Cortex of kidney (tissue), 1 donor: ENCODE results near the gene TAS2R3.

Experiments used
- DNase-seq: peaks from one replicate; lab custom pipeline; 2025; lab: John Stamatoyannopoulos, UW

Gene TAS2R3

DNA sequence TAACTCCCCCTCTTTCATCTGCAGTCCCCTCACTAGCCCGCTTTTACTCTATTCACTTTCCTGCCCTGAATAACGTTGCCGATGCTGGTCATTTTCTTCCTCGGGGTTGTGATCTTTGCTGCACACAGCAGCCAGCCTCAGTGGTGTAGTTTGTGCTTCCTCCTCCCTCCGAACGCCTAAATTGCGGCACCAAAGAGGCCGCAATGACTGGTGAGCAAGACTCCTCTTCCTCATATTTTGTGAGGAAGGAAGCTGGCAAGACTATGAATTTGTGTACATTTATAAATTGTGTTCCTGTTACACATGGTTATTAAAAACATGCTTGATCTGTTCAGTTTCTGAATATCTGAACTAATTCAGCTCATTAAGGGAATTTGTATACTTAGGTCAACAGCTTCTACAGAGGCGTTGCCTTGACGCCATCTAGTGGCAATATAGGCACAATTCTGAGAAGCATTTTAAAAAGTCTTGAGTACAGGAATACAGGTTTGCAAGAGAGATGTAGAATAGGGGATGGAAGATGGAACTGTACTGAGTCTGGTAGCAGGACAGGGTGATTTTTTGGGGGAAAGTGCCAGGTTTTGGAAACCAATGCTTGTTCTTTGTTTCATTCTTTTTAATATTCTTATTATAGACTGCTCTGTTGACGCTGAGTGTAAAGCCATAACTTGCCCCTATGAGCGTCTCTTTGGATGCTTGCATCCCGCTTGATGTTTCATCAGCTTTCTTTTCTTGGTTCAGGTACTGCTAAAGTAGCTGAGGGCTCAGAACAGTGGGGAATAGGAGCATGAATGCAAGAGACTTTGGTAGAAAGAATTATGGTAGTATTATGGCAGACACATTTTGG is 22.0 kb downstream of the TAS2R3 start:
- no peak for DNase-seq

DNA sequence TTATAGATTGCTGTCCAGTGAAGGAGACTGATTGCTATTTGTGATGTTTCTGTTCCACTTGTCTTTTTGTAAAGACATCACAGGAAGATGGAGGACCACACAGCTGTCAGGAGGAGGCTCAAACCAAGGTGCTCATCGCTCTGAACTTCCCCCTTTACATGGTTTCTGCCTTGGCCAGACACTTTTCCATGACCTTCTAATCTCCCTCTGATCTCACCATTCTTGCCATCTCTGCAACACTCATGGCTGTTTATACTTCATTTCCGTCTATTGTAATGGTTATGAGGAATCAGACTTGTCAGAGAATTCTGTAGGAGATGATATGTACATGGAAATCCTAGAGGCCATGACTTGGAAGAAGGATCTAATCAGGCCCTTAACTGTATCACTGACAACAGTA is 24.4 kb downstream of the TAS2R3 start:
- no peak for DNase-seq

- DNase-seq, result no peak
These were observed 26.0 kb downstream of the TAS2R3 start, which contains the start of gene TAS2R5 for GRCh38 chr7:141789917-141790316. TAS2R5 (plus strand) TSS chr7:141790217; CDS start chr7:141790362, 145 bp downstream.

- no peak for DNase-seq
These were observed 28.6 kb downstream of the TAS2R3 start for GRCh38 chr7:141792526-141792925.
